Brain microvascular endothelial cell (primary cell): ENCODE measurements around the gene DLST.

ENCODE experiments used
- DNase-seq: peaks from one replicate; pipeline ENCODE4 v3.0.0-alpha.2; 2020
- H3K27ac ChIP-seq: fragments of 250-450 bp; sonication (Bioruptor Pico); 2 replicates; pipeline ENCODE4 v1.5.1; 2020; ENCODE audit warnings: mild to moderate bottlenecking, moderate library complexity
- H3K27me3 ChIP-seq: fragments of 250-450 bp; sonication (Bioruptor Pico); replicated peaks from 2 replicates; pipeline ENCODE4 v1.5.1; 2020; ENCODE audit warnings: mild to moderate bottlenecking
- H3K36me3 ChIP-seq: fragments of 250-450 bp; sonication (Bioruptor Pico); replicated peaks from 2 replicates; pipeline ENCODE4 v1.5.1; 2020; ENCODE audit warnings: mild to moderate bottlenecking
- H3K4me3 ChIP-seq: 2 replicates; pipeline ENCODE4 v1.5.1; 2011; ENCODE audit warnings: low read depth, mild to moderate bottlenecking, control low read depth, low read length, moderate library complexity
- in situ Hi-C: cut with HindIII; loops from 2 replicates; pipeline ENCODE4 v1.10.0; 2017; ENCODE audit warnings: low sequenced_read_pairs, low pct_ligation_motif_present
- TF ChIP-seq, protein P1 (sequence below): IDR thresholded peaks from 2 replicates; pipeline ENCODE4 v1.5.1; 2011; ENCODE audit warnings: low read depth, mild to moderate bottlenecking, moderate library complexity, low read length, control low read depth, inconsistent platforms; ENCODE audit errors: missing control alignments

The DLST gene

DNA sequence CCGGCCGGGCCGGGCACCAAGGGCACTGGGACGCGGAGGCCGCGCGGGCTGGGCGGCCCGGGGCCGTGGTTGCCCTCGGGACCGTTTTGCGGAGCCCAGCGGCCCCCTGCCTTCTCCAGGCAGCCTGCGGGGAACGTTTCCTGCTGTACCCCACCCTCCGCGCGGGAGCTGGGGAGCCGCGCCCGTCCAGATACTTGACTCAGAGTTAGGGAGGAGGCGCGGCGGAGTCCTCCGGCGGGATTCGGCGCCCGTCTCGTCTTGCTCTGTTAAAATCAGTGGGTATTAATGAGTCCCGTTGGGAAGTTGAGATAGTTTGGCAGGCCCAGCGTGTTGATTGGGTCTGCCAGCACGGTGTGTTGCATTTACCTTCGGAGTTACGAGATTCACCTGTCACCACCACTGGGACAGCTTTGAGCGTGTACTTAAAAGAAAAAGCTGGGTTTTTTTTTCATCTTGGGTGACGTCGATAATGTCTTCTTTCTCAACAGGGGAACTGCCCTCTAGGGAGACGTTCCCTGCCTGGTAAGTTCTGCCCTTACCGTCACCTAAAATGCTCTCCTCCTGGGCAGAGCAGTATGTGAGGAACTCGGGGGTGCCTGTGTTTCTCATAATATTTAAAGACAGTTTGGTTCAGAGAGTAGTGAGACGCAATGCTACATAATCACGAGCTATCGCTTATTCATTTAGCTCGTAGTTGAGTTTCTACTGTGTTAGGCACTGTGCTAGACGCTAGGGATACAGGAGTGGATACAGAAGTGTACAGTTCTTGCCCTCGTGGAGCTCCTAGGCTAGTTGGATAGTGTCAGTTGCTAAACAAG lies 596 bp downstream of the DLST start:
- in situ Hi-C loops = no loop called here
- Histone ChIP-seq H3K36me3 (no peaks in the 10 kb centered on the region), H3K4me3 (peak overlapping the region; percentile 88), H3K27me3 (no peaks in the 10 kb centered on the region), H3K27ac (peak overlapping the region; percentile 78)
- TF ChIP-seq, protein P1, sequence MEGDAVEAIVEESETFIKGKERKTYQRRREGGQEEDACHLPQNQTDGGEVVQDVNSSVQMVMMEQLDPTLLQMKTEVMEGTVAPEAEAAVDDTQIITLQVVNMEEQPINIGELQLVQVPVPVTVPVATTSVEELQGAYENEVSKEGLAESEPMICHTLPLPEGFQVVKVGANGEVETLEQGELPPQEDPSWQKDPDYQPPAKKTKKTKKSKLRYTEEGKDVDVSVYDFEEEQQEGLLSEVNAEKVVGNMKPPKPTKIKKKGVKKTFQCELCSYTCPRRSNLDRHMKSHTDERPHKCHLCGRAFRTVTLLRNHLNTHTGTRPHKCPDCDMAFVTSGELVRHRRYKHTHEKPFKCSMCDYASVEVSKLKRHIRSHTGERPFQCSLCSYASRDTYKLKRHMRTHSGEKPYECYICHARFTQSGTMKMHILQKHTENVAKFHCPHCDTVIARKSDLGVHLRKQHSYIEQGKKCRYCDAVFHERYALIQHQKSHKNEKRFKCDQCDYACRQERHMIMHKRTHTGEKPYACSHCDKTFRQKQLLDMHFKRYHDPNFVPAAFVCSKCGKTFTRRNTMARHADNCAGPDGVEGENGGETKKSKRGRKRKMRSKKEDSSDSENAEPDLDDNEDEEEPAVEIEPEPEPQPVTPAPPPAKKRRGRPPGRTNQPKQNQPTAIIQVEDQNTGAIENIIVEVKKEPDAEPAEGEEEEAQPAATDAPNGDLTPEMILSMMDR = no peak
- DNase-seq = peak; percentile 22

- no peaks in the 10 kb centered on the region for H3K27me3 ChIP-seq
- DNase-seq = peak; percentile 76
- TF ChIP-seq, protein P1 = no peak
- in situ Hi-C loops = no loop called here
- peaks cover 13% of the 10 kb centered on the region for H3K36me3 ChIP-seq
- peak overlapping the region; percentile 8 for H3K27ac ChIP-seq
- H3K4me3 ChIP-seq = no peak overlapping the region
Observed at GRCh38 chr14:74886001-74886400, 4.3 kb downstream of the DLST start.

GRCh38 chr14:74888164-74889158 lies 6.7 kb downstream of the DLST start:
- no peak for DNase-seq
- H3K27me3 ChIP-seq = no peaks in the 10 kb centered on the region
- in situ Hi-C loops = no loop called here
- no peak overlapping the region for H3K27ac ChIP-seq
- TF ChIP-seq, protein P1 = no peak
- H3K4me3 ChIP-seq = no peak overlapping the region
- peaks cover 30% of the 10 kb centered on the region for H3K36me3 ChIP-seq

- in situ Hi-C loops = no loop called here
- DNase-seq = no peak
- TF ChIP-seq, protein P1 = no peak
- no peak overlapping the region for H3K4me3 ChIP-seq
- no peak overlapping the region for H3K27ac ChIP-seq
- no peaks in the 10 kb centered on the region for H3K27me3 ChIP-seq
- peaks cover 46% of the 10 kb centered on the region for H3K36me3 ChIP-seq
Observed at GRCh38 chr14:74890262-74890661, 8.5 kb downstream of the DLST start.

DNA sequence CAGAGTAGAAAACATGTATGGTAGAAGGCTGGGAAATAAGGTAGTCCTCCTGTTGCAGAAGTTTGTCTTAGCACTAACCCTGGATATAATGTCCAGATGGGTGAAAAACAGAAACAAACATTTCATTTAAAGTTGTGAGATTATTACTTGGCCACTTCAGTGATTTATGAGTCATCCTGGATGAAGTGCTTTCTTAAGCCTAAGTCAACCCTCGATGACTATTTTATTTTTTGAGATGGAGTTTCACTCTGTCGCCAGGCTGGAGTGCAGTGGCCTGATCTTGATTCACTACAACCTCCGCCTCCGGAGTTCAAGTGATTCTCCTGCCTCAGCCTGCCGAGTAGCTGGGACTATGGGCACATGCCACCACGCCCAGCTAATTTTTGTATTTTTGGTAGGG lies 10.2 kb downstream of the DLST start:
- H3K36me3 ChIP-seq = peaks cover 62% of the 10 kb centered on the region
- in situ Hi-C loops = no loop called here

More for the DNA sequence above, 10.2 kb downstream of the DLST start:
- Histone ChIP-seq H3K27me3 (no peaks in the 10 kb centered on the region), H3K27ac (no peak overlapping the region), H3K4me3 (no peak overlapping the region)
- TF ChIP-seq, protein P1 = no peak
- DNase-seq = no peak
